Stimulated activated CD8-positive, alpha-beta memory T cell treated with anti-CD3 and anti-CD28 coated beads, Interleukin-7, amount 100 ng/mL, for 24 hours (primary cell): ENCODE results near the gene ALDOA.

Source experiments
- DNase-seq: peaks from one replicate; pipeline ENCODE4 v3.0.0-alpha.2; 2020; ENCODE audit warnings: low read depth

ALDOA gene

DNA sequence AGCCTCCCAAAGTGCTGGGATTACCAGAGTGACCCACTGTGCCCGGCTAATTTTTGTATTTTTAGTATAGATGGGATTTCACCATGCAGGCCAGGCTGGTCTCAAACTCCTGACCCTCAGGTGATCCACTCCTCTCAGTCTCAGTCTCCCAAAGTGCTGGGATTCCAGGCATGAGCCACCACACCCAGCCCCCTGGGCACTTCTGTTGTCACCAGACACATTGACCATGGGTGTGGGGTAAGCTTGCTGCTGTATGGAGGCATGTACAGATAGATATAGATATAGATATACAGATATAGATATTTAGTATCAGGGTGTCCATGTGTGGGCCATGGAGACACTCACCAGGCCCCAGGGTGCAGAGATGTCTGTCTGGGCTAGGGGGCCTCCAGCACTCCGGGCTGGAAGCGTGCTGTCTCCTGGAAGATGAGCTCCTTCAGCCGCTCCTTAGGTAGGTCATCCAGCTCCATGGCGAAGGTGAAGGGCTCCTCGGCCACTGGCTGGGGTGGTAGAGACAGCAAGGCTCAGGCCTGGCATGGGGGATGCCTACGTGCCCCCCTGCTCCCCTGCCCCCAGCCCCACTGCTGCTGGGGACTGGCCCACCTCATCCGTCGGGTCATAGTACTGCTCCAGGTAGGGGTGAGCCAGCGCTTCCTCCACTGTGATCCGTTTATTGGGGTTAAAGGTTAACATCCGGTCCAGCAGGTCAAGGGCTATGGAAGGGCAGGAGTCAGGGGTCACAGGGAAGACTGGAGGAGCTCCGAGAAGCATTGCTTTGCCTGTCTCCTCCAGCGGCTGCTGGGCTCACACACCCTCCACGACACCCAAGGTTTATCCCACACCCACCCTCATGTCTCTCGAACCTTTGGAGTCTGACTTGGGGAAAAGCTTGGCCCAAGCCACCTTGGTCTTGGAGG lies 51.0 kb downstream of the ALDOA start:
- no peak for DNase-seq

DNA sequence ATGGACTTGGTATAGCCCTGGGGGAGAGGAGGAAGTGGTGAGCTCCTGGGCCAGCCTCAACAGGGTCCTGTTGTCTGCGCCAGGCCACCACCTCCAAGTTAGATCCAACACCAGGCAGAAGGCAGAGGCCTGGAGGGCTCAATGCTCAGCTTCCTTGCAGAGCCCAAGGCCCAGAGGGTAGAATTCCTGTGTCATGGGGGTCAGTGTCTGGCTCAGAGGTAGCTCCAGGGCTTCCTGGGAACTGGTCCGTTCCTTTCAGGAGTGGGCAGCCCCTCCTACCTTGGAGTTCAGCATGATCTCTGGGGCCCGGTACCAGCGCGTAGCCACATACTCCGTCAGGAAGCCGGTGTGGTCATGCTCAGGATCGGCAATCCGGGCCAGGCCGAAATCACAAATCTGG lies 52.2 kb downstream of the ALDOA start:
- no peak for DNase-seq

DNA sequence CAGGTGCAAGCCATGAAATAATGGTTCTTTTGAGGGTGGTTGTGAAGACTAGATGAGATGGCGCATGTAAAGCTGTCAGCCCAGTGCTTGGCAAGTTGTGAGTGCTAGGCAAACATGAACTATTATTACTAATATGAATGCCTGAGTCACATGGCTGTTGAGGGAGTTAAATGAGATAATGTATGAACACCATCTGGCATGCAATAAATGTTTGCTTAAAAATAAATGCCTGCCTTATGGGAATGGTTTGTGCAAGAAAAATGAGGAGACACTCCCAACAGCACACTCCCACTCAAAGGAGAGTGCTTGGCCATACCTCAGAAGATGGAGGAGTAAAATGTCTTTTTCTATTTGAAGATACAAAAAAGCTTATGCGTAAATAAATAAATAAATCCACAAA lies 53.9 kb downstream of the ALDOA start:
- no peak for DNase-seq
